Smooth muscle cell (in vitro differentiated cells): ENCODE data around the gene SRR. TPM values are rescaled to one million over a fixed set of nuclear protein-coding genes. Genes with fewer than 3 reads are reported as not detected.

ENCODE experiments used
- DNase-seq: peaks from one replicate; lab custom pipeline; 2025; ENCODE audit not compliant: unreplicated experiment; lab: John Stamatoyannopoulos, UW
- H2AFZ ChIP-seq: fragments of 200-600 bp; sonication (generic); 2 replicates; pipeline ENCODE4 v1.6.0; 2016; ENCODE audit warnings: antibody characterized with exemption, low read depth, mild to moderate bottlenecking
- H3F3A ChIP-seq: fragments of 200-600 bp; sonication (generic); 2 replicates; pipeline ENCODE4 v1.6.0; 2017; ENCODE audit warnings: antibody characterized with exemption, low read depth
- H3K27ac ChIP-seq: fragments of 200-600 bp; sonication (generic); 2 replicates; pipeline ENCODE4 v1.5.1; 2016; ENCODE audit warnings: low read depth, mild to moderate bottlenecking
- H3K27me3 ChIP-seq: fragments of 200-600 bp; sonication (generic); 2 replicates; pipeline ENCODE4 v1.6.1; 2016; ENCODE audit warnings: low read depth, mild to moderate bottlenecking
- H3K36me3 ChIP-seq: fragments of 200-600 bp; sonication (generic); 2 replicates; pipeline ENCODE4 v1.5.1; 2016; ENCODE audit warnings: low read depth
- H3K4me1 ChIP-seq: fragments of 200-600 bp; sonication (generic); 2 replicates; pipeline ENCODE4 v1.5.1; 2016; ENCODE audit warnings: low read depth
- H3K4me2 ChIP-seq: fragments of 200-600 bp; sonication (generic); 2 replicates; pipeline ENCODE4 v1.6.0; 2016; ENCODE audit warnings: mild to moderate bottlenecking
- H3K4me3 ChIP-seq: fragments of 200-600 bp; sonication (generic); 2 replicates; pipeline ENCODE4 v1.5.1; 2016; ENCODE audit warnings: mild to moderate bottlenecking
- H3K79me2 ChIP-seq: fragments of 200-600 bp; sonication (generic); 2 replicates; pipeline ENCODE4 v1.6.0; 2016; ENCODE audit warnings: low read depth, mild to moderate bottlenecking
- H3K9ac ChIP-seq: fragments of 200-600 bp; sonication (generic); 2 replicates; pipeline ENCODE4 v1.6.0; 2016; ENCODE audit warnings: low read depth
- H3K9me3 ChIP-seq: fragments of 200-600 bp; sonication (generic); replicated peaks from 2 replicates; pipeline ENCODE4 v1.5.1; 2016; ENCODE audit warnings: low read depth
- H4K20me1 ChIP-seq: fragments of 200-600 bp; sonication (generic); 2 replicates; pipeline ENCODE4 v1.6.0; 2016; ENCODE audit warnings: low read depth
- WGBS: methylation state at CpG from one replicate; pipeline ENCODE4 v1.1.7; 2016; ENCODE audit warnings: low lambda C conversion rate; 5-methylcytosine and 5-hydroxymethylcytosine counted together
- polyA plus RNA-seq: library from polyadenylated mRNA; unstranded; fragments of >200 nt; fragmentation: Nextera tagmentation; extraction: Ambion mirVana; gene quantifications from 2 replicates; pipeline ENCODE4 v1.2.1, GENCODE V29; 2016
- total RNA-seq: library from RNA; depleted of rRNA; stranded (reverse); fragments of >200 nt; gene quantifications from 2 replicates; pipeline ENCODE4 v1.2.3, GENCODE V29; 2014
- TF ChIP-seq, protein P1 (sequence below): fragments of 200-600 bp; sonication (generic); IDR thresholded peaks from 2 replicates; pipeline ENCODE4 v1.5.1; 2017; ENCODE audit warnings: borderline replicate concordance, mild to moderate bottlenecking, antibody characterized with exemption; ENCODE audit not compliant: insufficient read depth, poor library complexity, severe bottlenecking

The SRR gene
- total and polyA plus RNA-seq, 2 experiments from 2014 or later, result 11.3 to 35.2 TPM

DNA sequence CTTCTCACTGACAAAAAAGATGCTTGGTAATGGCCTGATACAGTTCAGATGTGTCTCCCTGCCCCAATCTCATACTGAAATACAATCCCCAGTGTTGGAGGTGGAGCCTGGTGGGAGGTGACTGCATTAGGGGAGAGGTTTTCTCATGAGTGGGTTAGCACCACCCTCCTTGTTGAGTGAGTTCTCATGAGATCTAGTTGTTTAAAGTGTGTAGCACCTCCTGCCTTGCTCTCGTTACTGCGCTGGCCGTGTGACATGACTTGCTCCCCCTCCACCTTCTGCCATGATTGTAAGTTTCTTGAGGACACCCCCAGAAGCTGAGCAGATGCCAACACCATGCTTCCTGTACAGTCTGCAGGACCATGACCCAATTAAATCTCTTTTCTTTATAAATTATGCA is 27.6 kb downstream of the SRR start:
- Histone ChIP-seq H4K20me1 (no peaks in the 10 kb centered on the region), H3K36me3 (peaks cover 17% of the 10 kb centered on the region), H3K9ac (no peak overlapping the region), H3K4me3 (no peak overlapping the region), H2AFZ (no peak overlapping the region), H3K27me3 (no peaks in the 10 kb centered on the region), H3K4me1 (peaks cover 10% of the 10 kb centered on the region), H3K79me2 (peaks cover 42% of the 10 kb centered on the region), H3K4me2 (no peak overlapping the region), H3K27ac (no peak overlapping the region), H3F3A (no peaks in the 10 kb centered on the region), H3K9me3 (no peaks in the 10 kb centered on the region)
- TF ChIP-seq, protein P1, sequence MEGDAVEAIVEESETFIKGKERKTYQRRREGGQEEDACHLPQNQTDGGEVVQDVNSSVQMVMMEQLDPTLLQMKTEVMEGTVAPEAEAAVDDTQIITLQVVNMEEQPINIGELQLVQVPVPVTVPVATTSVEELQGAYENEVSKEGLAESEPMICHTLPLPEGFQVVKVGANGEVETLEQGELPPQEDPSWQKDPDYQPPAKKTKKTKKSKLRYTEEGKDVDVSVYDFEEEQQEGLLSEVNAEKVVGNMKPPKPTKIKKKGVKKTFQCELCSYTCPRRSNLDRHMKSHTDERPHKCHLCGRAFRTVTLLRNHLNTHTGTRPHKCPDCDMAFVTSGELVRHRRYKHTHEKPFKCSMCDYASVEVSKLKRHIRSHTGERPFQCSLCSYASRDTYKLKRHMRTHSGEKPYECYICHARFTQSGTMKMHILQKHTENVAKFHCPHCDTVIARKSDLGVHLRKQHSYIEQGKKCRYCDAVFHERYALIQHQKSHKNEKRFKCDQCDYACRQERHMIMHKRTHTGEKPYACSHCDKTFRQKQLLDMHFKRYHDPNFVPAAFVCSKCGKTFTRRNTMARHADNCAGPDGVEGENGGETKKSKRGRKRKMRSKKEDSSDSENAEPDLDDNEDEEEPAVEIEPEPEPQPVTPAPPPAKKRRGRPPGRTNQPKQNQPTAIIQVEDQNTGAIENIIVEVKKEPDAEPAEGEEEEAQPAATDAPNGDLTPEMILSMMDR, result no peak
- no peak for DNase-seq
- WGBS, result 61% methylated on average over 3 of the region's 3 CpGs

DNA sequence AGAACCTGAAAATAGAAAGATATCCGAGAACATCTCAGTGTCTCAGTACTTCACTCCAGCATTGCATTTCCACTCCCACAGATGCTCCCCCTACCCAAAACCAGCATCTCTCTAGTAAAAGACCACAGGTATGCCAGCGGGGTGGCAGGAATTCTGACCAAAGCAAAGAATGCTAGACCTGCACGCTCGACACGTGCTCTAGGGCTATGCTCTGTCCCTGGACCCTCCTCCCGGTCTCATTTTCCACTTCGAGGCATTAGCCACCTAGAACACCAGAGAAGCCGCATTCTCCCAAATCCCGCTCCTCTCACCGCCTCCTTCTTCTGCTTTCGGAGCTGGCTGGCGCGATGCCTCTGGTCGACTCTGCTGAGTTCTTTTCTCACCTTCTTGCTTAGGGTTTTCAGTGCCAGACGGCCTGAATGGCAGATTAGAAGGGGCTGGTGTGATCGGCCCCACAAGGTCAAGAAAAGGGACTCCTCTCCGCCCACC is 32.0 kb downstream of the SRR start:
- Histone ChIP-seq H3K79me2 (peaks cover 35% of the 10 kb centered on the region), H3F3A (peaks cover 4% of the 10 kb centered on the region), H3K4me3 (peak overlapping the region; percentile 75), H3K9me3 (no peaks in the 10 kb centered on the region), H2AFZ (peak overlapping the region; percentile 97), H3K27me3 (no peaks in the 10 kb centered on the region), H3K4me2 (peak overlapping the region; percentile 87), H3K36me3 (peaks cover 9% of the 10 kb centered on the region), H4K20me1 (no peaks in the 10 kb centered on the region), H3K27ac (peak overlapping the region; percentile 71), H3K4me1 (peaks cover 10% of the 10 kb centered on the region), H3K9ac (peak overlapping the region; percentile 89)
- no peak for DNase-seq
- TF ChIP-seq, protein P1, result no peak
- WGBS, result 6% methylated on average over 17 of the region's 17 CpGs

DNA sequence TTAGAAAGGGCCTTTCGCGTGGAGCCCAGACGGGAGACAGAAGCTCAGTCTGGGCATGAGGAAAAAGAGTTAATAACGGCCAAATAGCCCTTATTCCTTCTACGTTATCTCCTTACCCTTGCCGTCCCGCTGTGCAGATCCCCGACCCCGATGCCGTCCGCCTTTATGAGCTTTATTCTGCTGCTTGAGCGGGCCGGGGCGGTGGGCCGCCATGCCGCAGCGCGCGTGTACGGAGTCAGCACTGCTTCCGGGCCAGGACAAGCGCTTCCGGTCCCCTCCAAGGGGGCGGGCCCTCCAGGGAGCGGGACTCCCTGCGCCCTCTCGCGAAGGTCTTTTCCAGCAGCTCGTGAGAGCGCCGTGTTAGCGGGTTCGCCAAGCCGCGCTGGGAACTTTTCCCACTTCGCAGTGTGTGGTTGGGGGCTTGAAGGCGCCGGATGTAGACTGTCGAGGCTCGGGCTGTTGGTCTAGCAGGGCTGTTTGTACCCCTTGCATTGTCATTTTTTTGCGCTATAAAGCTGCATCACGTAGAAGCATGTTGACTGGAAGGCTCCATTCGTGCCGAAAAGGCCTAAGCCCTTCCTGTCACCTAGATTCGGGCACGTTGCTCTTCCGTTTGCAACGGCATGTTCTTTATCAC is 32.6 kb downstream of the SRR start, which contains the start of gene TSR1:
Gene TSR1 (minus strand): TSS at position 243 of the 637 bp plus-strand sequence. CDS start 30 bp downstream, at position 213.
- Histone ChIP-seq H3F3A (peaks cover 4% of the 10 kb centered on the region), H3K36me3 (peaks cover 7% of the 10 kb centered on the region), H3K27ac (peak within 1 kb of the TSS; percentile 71), H3K79me2 (peaks cover 34% of the 10 kb centered on the region), H3K4me2 (peak within 1 kb of the TSS; percentile 87), H2AFZ (peak within 1 kb of the TSS; percentile 97), H3K4me3 (peak within 1 kb of the TSS; percentile 75), H3K9ac (peak within 1 kb of the TSS; percentile 89), H4K20me1 (no peaks in the 10 kb centered on the region), H3K9me3 (no peaks in the 10 kb centered on the region), H3K4me1 (peaks cover 10% of the 10 kb centered on the region), H3K27me3 (no peaks in the 10 kb centered on the region)
- DNase-seq, result peak; percentile 62
- TF ChIP-seq, protein P1, result peak; percentile 10
- 2% methylated on average over 48 of the region's 48 CpGs for WGBS
